Amniotic epithelial cell (primary cell): ENCODE results near the gene RPGR.

ENCODE experiments used
- DNase-seq: peaks from one replicate; pipeline ENCODE4 v3.0.0-alpha.2; 2010; ENCODE audit warnings: low read depth

The RPGR gene

DNA sequence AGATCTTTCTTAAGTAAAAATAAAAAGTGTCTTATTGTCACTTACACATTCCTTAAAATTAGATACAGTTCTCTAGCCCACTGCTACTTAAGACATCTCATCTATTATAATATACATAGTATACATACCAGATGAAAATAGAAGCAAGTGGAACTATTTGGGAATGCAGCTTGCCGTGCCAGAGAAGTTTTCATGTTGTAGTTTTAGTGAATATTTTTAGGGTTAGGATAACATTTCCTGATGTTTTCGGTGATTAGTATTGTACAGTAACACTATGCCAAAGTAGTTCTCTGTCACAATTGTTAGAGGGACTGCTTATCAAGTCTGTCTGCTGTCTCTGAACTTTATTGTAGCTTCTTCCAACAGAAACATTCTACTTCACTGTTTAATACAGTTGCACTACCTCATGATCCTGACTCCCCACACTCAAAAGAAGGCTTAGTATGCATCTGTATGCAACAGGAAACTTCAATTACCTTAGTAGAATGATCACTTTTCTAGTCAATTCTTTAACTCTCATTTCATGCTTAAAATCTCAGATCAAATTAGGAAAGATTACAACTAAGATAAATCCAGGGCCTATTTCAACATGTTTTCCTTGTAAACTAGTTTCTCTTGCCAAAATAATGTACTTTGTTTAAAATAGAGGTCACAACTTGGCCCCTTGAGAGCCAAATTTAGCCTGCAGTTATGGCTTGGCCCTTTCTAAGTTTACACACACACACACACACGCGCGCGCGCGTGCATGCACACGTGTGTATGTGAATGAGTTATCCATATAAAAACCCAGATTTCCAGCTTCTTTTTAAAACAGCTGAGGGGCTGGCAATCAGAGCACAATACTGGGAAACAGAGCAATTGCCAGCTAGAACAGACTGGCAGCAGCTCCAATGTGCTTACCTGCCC is 64.3 kb downstream of the RPGR start:
- DNase-seq: no peak

DNA sequence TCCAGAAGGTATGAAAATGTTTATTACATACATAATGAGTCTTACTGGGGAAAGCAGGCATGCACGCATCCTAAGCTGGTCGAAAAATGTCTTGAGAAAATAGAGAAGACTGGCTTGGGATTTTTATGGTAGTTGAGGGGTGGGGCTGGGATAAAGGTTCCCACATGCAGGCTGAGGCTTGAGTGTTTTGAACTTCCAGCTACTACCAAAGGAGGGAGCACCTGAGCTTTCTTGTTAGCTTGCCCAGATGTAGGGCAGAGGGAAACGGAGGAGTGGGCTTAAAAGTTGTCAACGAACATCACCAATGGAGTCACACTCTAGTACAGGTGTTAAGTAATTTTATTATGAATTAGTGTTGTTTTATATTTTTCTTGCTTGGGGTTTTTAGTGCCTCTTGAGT is 67.1 kb downstream of the RPGR start:
- DNase-seq: peak; percentile 29

DNA sequence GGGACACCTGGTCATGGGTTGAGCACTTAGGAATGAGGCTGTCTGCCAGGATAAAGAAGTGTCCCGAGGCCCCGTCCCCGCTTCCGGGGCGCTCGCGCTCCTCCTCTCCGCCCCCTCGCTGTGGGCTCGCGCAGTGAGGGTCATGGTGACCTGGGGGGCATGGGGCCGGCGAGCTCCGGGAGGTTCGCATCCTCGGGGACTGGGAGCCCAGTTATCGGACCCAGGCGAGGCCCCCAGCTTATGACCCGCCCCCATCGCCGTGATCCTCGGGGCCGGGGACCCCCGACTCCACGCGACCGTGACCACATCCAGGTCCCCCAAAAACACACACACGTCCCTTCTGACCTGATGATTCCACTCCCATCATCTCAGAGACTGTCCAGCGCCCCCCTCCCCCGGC is 71.3 kb downstream of the RPGR start:
- no peak for DNase-seq

DNA sequence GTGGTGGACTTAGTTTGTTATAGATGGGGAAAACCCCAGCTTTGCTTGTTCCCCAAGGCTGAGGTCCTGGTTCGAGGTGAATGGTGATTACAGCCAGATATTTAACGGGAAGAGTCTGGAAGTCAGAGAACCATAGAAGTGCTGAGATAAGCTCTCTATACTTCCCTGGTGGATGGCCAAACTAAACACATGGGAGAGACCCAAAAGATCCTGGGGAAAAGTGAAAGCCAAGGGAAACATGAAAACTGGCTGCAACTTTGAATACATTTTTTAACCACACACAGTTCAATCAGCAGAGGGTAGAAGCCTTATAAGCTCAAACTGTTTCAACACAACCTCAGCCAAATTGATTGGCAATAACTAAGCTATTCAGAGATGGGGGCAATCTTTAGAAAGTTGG is 77.3 kb downstream of the RPGR start:
- DNase-seq: no peak

DNA sequence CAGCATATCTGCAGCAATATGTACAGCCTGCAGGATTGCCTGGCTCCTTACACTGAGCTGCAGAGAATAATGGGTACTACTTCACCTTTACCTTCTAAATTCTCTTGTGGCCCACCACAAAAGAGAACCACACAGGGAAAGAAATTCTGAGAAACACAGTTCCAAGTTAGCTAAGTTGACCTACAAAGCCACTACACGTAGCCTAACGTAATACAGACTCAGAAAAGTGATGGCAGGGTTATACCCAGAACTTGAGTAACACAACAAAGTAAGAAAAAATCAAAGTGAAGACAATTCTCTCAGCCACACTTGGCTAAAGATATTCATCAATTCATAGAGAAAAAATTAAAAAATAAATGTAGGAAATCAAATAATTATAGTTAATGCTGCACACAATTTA is 80.3 kb downstream of the RPGR start:
- DNase-seq: no peak

DNA sequence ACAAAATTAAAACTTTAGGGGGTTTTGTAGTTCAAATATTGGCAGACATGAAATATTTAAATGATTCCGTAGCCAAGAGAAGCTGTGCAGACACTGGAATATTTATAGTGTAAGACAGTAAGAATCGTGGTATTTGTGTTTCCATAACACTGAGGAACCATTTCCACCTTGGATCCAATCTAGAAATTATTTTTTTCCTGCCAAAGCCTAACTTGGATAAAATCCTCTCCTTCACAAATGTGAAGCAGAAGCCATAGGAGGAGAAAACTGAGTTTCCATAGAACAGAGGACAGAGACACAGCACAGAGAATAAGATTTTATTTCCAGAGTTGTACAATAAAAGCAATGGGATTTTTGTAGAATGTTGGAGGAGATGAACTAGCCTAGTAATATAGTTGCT is 86.8 kb downstream of the RPGR start:
- DNase-seq: no peak

DNA sequence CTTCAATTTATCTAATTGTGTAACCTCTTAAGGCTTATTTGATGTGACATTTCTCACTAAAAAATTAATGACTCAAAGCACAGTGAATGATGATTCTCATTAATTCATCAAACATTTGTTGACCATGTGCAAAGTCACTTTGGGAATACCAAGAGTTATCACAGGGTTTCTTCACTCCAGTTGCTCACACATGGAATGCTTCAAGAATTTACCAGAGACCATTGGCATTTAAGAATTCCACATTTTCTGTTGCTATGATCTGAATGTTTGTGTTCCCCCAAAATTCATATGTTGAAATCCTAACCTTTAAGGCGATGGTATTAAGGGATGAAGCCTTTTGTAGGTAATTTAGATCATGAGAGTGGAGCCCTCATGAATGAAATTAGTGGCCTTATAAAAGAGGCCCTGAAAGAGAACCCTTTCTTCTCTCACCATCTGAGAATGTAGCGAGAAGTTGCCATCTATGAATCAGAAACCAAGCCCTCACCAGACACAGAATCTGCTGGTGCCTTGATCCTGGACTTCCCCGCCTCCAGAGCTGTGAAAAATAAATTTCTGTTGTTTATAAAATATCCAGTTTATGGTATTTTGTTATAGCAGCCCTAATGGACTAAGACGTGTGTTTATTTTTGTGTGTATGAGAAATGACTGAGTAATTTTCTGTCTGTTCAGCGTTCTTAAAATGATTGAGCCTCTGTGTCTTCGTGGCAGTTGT is 90.3 kb downstream of the RPGR start:
- DNase-seq: peak; percentile 45

DNA sequence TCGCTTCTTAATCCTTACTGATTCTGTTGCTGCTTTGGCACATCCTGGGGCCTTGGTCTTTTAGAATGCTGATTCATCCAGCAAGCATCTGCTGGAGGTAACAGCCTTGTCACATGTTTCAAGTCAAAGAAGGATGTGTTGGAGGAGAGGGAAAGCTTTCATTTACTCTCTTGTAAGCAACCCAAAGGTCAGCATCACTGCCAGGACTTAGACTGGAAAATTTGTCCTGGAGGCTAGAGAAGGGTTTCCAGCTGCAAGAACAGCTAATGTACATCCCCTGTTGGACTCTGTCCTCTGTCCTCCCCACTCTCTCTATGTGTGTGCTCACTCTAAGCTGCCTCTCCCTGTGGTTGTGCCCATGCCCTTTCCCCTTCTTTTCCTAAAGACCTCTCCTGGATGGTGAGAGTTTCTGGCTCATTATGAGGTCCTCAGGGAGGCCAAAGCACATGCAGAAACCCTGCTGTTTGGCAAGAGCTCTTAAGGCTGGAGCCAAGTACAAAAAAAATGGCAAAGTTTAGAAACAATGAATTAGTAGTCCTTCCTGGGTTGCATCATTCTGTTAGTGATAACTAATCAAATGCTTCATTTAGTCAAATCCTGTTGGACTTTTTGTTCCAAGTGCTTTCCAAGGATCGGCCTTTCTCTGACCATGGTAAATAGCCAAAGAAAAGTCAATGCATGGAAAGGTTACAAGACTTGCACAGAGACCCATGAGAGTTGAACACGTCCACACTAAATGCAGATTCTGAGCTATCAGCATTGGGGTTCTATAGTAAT is 93.2 kb downstream of the RPGR start:
- peak; percentile 80 for DNase-seq

DNA sequence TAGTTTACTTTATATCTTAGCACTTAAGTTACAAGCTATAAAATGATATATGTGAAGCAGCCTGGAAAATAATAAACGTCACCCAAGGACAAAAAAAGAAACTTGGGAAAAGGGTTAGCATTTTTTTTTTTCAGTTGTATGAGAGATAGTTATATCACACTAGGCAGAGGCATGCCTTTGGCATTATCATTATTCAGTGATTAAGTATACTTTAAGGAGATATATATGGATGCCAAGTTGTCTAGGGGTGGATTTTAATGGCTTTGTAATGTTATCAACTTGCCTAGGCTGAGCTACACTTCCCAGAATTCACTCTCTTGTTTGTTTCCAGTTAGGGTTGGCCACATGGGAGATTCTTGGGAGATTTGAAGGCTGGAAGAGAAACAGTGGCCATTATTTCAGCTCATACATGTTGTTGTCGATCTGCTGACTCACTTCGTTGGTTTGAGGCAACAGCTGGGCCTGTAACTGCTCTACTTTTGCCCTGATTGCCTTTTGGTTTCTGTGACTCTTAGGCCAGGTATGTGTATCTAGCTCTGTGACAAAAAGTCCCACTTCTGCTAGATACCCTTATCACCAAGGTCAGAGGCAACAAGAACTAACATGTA is 95.1 kb downstream of the RPGR start:
- peak; percentile 74 for DNase-seq

DNA sequence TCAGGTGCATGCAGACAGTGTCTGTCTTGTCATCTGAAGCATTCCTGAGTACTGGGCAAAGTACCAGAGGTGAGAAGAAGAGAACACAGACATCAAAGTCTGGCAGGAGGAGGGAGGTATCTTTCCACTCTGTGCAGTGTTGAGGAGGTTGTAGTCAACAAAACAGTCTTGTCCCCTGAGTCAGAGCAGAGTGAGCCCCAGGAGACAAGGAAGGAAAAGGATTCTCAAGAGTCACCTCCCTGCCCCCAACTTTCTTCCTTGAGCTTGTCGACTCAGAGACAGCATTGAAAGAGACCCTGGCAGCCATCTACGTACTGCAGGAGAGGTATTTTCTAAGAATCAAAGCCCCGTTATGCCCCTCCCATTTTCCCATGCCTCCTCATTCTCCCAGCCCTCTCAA is 102.2 kb downstream of the RPGR start:
- DNase-seq: peak; percentile 29

DNA sequence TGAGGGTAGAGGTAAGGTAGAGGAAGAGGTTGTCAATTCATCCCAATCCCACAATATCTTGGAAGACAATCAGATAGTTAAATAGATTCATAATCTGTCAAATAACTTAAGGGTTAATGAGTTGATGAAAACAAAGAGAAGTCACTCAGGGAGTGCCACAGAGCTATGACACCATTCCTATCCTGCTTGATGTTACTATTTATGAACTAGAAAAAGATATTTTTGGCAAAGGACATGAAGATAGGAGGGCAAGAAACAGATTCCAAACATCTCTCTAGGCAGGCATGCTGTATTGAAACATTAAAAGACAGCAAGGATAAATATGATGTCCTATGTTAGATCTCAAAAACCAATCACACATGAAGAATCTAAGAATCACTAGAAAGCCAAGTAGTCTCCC is 103.1 kb downstream of the RPGR start:
- DNase-seq: no peak

DNA sequence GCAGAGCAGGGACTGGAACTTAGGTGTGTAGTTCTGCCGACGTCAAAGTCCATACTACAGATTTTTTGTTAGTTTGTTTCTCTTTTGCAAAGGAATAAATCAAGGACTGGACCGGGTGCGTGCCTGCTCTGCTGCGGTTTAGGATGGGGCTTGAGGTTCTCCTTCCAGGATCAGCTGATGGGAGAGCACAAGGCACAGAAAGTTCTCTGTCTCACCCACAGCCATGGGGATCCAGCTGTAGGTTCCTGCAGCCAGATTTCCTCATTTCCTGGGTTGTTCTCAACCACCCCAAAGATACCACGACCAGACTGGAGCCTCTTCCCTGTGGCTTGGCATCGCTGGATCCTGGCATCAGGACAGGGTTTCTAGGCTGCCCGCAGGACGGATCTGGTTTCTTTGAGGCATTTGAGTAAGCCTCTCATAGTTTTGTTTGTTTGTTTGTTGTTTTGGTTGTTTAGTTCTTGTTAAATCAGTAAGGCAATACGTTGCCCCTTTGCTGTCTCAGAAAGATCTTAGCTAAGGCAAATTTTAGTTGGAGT is 105.8 kb downstream of the RPGR start:
- peak; percentile 46 for DNase-seq

DNA sequence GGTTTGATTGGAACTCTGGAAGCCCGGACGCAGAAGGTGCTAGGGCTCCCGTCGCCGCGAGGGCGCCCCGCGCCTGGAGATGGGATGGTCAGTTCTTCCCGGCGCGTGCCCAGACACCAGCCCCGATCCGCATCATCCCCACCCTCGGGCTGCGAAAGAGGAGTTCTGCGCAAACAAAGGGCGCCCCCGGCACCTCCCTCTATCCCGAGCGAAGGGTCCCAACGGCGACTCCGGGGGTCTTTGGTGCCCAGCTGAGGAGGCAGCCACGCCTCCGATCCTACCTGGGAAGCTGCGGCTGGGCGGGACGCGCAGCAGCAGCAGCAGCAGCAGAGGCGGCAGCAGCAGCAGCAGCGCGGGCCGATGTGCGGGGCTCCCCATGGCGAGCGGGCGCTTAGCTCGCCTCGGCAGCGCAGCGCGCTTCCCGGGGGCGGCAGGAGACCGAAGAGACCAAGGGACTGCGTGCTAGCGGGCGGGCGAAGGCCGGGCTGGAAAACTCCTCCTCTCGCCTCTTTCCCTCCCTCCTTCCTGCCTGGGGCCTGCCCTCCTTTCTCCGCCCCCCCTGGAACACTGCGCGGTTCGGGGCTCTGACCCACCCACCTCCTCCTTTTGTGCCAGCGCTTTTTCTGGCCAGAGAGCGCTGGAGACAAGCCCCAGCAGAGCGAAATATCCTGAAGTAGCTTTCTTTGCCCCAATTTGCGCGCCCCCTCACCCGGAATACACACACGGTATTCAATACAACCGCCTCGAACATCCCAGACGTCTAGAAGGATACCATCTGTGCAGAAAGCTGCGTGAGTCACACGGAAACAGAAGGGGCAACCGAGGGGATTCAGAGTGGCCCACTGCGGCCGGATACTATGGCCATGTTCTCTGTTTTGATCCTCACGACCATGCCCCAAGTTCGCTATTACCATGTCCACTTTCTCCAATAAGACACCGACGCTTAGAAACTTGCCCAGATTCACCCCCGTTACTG is 106.6 kb downstream of the RPGR start, which contains the start of gene SRPX:
TSS of gene SRPX (minus strand) at position 457 of the 976 bp plus-strand sequence. CDS start at position 378, 79 bp downstream.
- DNase-seq: peak; percentile 33

DNA sequence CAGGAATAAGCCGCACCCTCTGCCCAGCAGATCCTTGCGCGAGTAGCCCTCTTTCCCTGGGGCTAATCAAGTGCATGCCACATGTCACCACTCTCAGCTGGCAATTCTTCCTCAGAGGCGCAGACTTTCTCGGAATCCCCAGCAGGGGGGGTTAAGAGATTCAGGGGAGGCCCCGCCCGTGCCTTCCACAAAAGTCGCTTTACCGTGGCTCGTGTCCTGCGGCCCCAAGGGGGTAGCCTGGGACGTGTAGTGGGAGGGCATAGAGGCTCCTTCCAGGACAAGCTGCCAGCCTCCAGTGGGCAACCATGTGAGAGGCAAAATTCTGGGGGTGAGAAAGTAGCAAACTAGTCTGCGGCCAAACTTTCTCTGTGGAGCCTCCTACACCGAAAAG is 107.3 kb downstream of the RPGR start:
- peak; percentile 26 for DNase-seq
